Limb (tissue), 2 donors: ENCODE data around the gene SPRR2D.
"Not testable (repeated sequence)": the region's sequence is repeated elsewhere in the genome, so short reads cannot be mapped to it uniquely, and the experiment has no call there.

Experiments
- DNase-seq, 2 donors: peaks; one replicate each; pipeline ENCODE4 v3.0.0-alpha.2; 2016; ENCODE audit errors: extremely low spot score in 2 of 2

The SPRR2D gene

GRCh38 chr1:153011235-153011758, 29.6 kb downstream of the SPRR2D start:
- not testable (repeated sequence) for DNase-seq

- DNase-seq = no peak
Measured at GRCh38 chr1:153001382-153001781, 39.5 kb downstream of the SPRR2D start, which contains the start of gene SPRR3. Gene SPRR3, plus strand, starts transcription at chr1:153001749. Its CDS starts 1,272 bp downstream, at chr1:153003021.

- no peak for DNase-seq
Measured at GRCh38 chr1:153000294-153000693, 40.6 kb downstream of the SPRR2D start.

- DNase-seq = no peak
Measured at GRCh38 chr1:152999818-153000217, 41.1 kb downstream of the SPRR2D start.

- DNase-seq = no peak
Measured at GRCh38 chr1:152998476-152998875, 42.4 kb downstream of the SPRR2D start.

GRCh38 chr1:152997901-152998300, 43.0 kb downstream of the SPRR2D start:
- no peak for DNase-seq

GRCh38 chr1:152996633-152997400, 44.1 kb downstream of the SPRR2D start:
- no peak for DNase-seq

- DNase-seq = no peak
Measured at GRCh38 chr1:152995842-152996241, 45.1 kb downstream of the SPRR2D start.

GRCh38 chr1:152993186-152993585, 47.7 kb downstream of the SPRR2D start:
- DNase-seq = no peak
